ENCODE results near the gene PCDHGA12. TPM values are rescaled to one million over a fixed set of nuclear protein-coding genes. Genes with fewer than 3 reads are reported as not detected.
"Not testable (repeated sequence)": the region's sequence is repeated elsewhere in the genome, so short reads cannot be mapped to it uniquely, and the experiment has no call there.

Gene PCDHGA12
- total and polyA plus RNA-seq, 2 donors (not counting 1 experiment from before 2014, with no cell fraction given) = 0.27 to 2.8 TPM

GRCh38 chr5:141413540-141414069, 16.7 kb upstream of the PCDHGA12 start:
- Mint-ChIP-seq H3K4me1 (peaks cover 18% of the 10 kb centered on the region), H3K27ac (no peak overlapping the region), H3K27me3 (peaks cover 62% of the 10 kb centered on the region), H3K9me3 (ENCODE audit: insufficient read depth) (peaks cover 9% of the 10 kb centered on the region), H3K4me3 (peak overlapping the region; percentile 87)
- Histone ChIP-seq H4K20me1 (ENCODE audit: control insufficient read depth, insufficient read depth, low read length, poor library complexity, severe bottlenecking) (no peaks in the 10 kb centered on the region), H3K79me2 (ENCODE audit: control insufficient read depth, insufficient read depth, low read length) (no peaks in the 10 kb centered on the region), H3K27ac (ENCODE audit: low read length in 2 of 2) (no peak overlapping the region), H2AFZ (ENCODE audit: insufficient read depth, low read depth, low read length, poor library complexity, severe bottlenecking) (peak overlapping the region; percentile 77), H3K27me3 (replicated peaks in 1 of 4; ENCODE audit: control extremely low read depth in 1 of 4, control insufficient read depth in 3 of 4, insufficient read depth in 4 of 4, low read length in 3 of 4) (peaks cover 2 to 69% (median 58%) of the 10 kb centered on the region in 4 experiments), H3K4me1 (ENCODE audit: control insufficient read depth in 2 of 2, insufficient read depth in 2 of 2, low read length in 2 of 2) (peaks cover 11 to 15% of the 10 kb centered on the region in 2 donors), H3K9me3 (ENCODE audit: control extremely low read depth in 1 of 3, control insufficient read depth in 2 of 3, insufficient read depth in 1 of 3, low read length in 2 of 3) (peaks cover 0 to 58% (median 23%) of the 10 kb centered on the region in 3 donors), H3K9ac (ENCODE audit: low read length) (peak overlapping the region; percentile 63), H3K4me2 (replicated peaks; ENCODE audit: low read depth, low read length, poor library complexity, severe bottlenecking) (peak overlapping the region; percentile 74), H3K4me3 (ENCODE audit: control extremely low read depth in 1 of 5, extremely low read depth in 1 of 5, insufficient read depth in 1 of 5, low read depth in 2 of 5, low read length in 4 of 5) (peak overlapping the region in 4 of 5 experiments; percentile 36 to 63 (median 46)), H3K36me3 (replicated peaks in 1 of 2; ENCODE audit: control extremely low read depth in 1 of 2, control insufficient read depth in 1 of 2, extremely low read depth in 1 of 2, insufficient read depth in 2 of 2, low read length in 1 of 2) (no peaks in the 10 kb centered on the region)
- ATAC-seq (ENCODE audit: low read depth) (no peak), DNase-seq (peak; percentile 25)
- 14% methylated on average over 23 of the region's 25 CpGs for WGBS (ENCODE audit: insufficient coverage)
- POLR2A ChIA-PET = no interaction called here
- CTCF ChIA-PET = interaction anchor here (0.8 to 6.3 kb wide), 18 partner anchors 8 to 153 kb away, joined by 3 to 56 read pairs (median 4); partner anchors contain the start of genes PCDHGA11, PCDHGA12, PCDHGA9 and PCDHGB3
- intact Hi-C loops (cut with micrococcal nuclease) = loop anchor here (10.0 kb wide), 1 partner anchor 89 kb away; the partner anchor contains the start of gene TAF7
- no peak for TF ChIP-seq EZH2 (IDR thresholded peaks at IDR 0.05; ENCODE audit: borderline replicate concordance, insufficient read depth, low read depth, low read length, poor library complexity, severe bottlenecking)
- TF ChIP-seq CTCF (IDR thresholded peaks at IDR 0.05) = no peak

- H2AFZ ChIP-seq (ENCODE audit: insufficient read depth, low read depth, low read length, poor library complexity, severe bottlenecking); H3K4me3 ChIP-seq (ENCODE audit: control extremely low read depth in 1 of 5, extremely low read depth in 1 of 5, insufficient read depth in 1 of 5, low read depth in 2 of 5, low read length in 4 of 5); ATAC-seq (ENCODE audit: low read depth); H3K79me2 ChIP-seq (ENCODE audit: control insufficient read depth, insufficient read depth, low read length); POLR2A ChIA-PET; H3K27ac ChIP-seq (ENCODE audit: low read length in 2 of 2); H3K36me3 ChIP-seq (replicated peaks in 1 of 2; ENCODE audit: control extremely low read depth in 1 of 2, control insufficient read depth in 1 of 2, extremely low read depth in 1 of 2, insufficient read depth in 2 of 2, low read length in 1 of 2); H3K9me3 Mint-ChIP-seq (ENCODE audit: insufficient read depth); H3K9ac ChIP-seq (ENCODE audit: low read length); H3K4me2 ChIP-seq (replicated peaks; ENCODE audit: low read depth, low read length, poor library complexity, severe bottlenecking); H4K20me1 ChIP-seq (ENCODE audit: control insufficient read depth, insufficient read depth, low read length, poor library complexity, severe bottlenecking): not testable (repeated sequence)
- H3K27me3 Mint-ChIP-seq = peaks cover 60% of the 10 kb centered on the region
- 37% methylated on average over 43 of the region's 46 CpGs for WGBS (ENCODE audit: insufficient coverage)
- CTCF ChIA-PET = interaction anchor here (0.5 to 6.3 kb wide), 7 partner anchors 17 to 149 kb away, joined by 3 to 56 read pairs (median 5); partner anchors contain the start of gene PCDHGB5
- peaks cover 2 to 69% (median 57%) of the 10 kb centered on the region in 4 experiments for H3K27me3 ChIP-seq (replicated peaks in 1 of 4; ENCODE audit: control extremely low read depth in 1 of 4, control insufficient read depth in 3 of 4, insufficient read depth in 4 of 4, low read length in 3 of 4)
- peak; percentile 8 for DNase-seq
- H3K27ac Mint-ChIP-seq = peak overlapping the region; percentile 21
- peaks cover 18% of the 10 kb centered on the region for H3K4me1 Mint-ChIP-seq
- peaks cover 11 to 15% of the 10 kb centered on the region in 2 donors for H3K4me1 ChIP-seq (ENCODE audit: control insufficient read depth in 2 of 2, insufficient read depth in 2 of 2, low read length in 2 of 2)
- peaks cover 0 to 59% (median 25%) of the 10 kb centered on the region in 3 donors for H3K9me3 ChIP-seq (ENCODE audit: control extremely low read depth in 1 of 3, control insufficient read depth in 2 of 3, insufficient read depth in 1 of 3, low read length in 2 of 3)
- H3K4me3 Mint-ChIP-seq = peak overlapping the region; percentile 57
- intact Hi-C loops (cut with micrococcal nuclease) = loop anchor here (10.0 kb wide), 1 partner anchor 90 kb away; the partner anchor contains the start of gene TAF7
Measured at GRCh38 chr5:141414548-141415274, 15.6 kb upstream of the PCDHGA12 start.

GRCh38 chr5:141415275-141415618, 15.1 kb upstream of the PCDHGA12 start:
- not testable (repeated sequence) for H3K4me2 ChIP-seq (replicated peaks; ENCODE audit: low read depth, low read length, poor library complexity, severe bottlenecking)

More at GRCh38 chr5:141415275-141415618, 15.1 kb upstream of the PCDHGA12 start:
- H3K4me3 Mint-ChIP-seq; H3K27ac ChIP-seq (ENCODE audit: low read length in 2 of 2); H4K20me1 ChIP-seq (ENCODE audit: control insufficient read depth, insufficient read depth, low read length, poor library complexity, severe bottlenecking); H3K9ac ChIP-seq (ENCODE audit: low read length); H3K9me3 Mint-ChIP-seq (ENCODE audit: insufficient read depth); ATAC-seq (ENCODE audit: low read depth); H2AFZ ChIP-seq (ENCODE audit: insufficient read depth, low read depth, low read length, poor library complexity, severe bottlenecking); H3K79me2 ChIP-seq (ENCODE audit: control insufficient read depth, insufficient read depth, low read length); H3K36me3 ChIP-seq (replicated peaks in 1 of 2; ENCODE audit: control extremely low read depth in 1 of 2, control insufficient read depth in 1 of 2, extremely low read depth in 1 of 2, insufficient read depth in 2 of 2, low read length in 1 of 2): not testable (repeated sequence)
- peaks cover 2 to 68% (median 58%) of the 10 kb centered on the region in 4 experiments for H3K27me3 ChIP-seq (replicated peaks in 1 of 4; ENCODE audit: control extremely low read depth in 1 of 4, control insufficient read depth in 3 of 4, insufficient read depth in 4 of 4, low read length in 3 of 4)
- POLR2A ChIA-PET = interaction anchor here (0.7 kb wide), 1 partner anchor 497 kb away, joined by 3 read pairs; no protein-coding TSS in a partner anchor
- H3K4me1 Mint-ChIP-seq = peaks cover 21% of the 10 kb centered on the region
- peaks cover 11 to 15% of the 10 kb centered on the region in 2 donors for H3K4me1 ChIP-seq (ENCODE audit: control insufficient read depth in 2 of 2, insufficient read depth in 2 of 2, low read length in 2 of 2)
- 30% methylated on average over 15 of the region's 24 CpGs for WGBS (ENCODE audit: insufficient coverage)
- DNase-seq = peak; percentile 18
- H3K27ac Mint-ChIP-seq = peak overlapping the region; percentile 46
- H3K27me3 Mint-ChIP-seq = peaks cover 61% of the 10 kb centered on the region
- peak overlapping the region in 1 of 5 experiments; percentile 12 for H3K4me3 ChIP-seq (ENCODE audit: control extremely low read depth in 1 of 5, extremely low read depth in 1 of 5, insufficient read depth in 1 of 5, low read depth in 2 of 5, low read length in 4 of 5)
- CTCF ChIA-PET = interaction anchor here (6.3 kb wide), 1 partner anchor 148 kb away, joined by 56 read pairs; no protein-coding TSS in a partner anchor
- peaks cover 0 to 57% (median 27%) of the 10 kb centered on the region in 3 donors for H3K9me3 ChIP-seq (ENCODE audit: control extremely low read depth in 1 of 3, control insufficient read depth in 2 of 3, insufficient read depth in 1 of 3, low read length in 2 of 3)
- intact Hi-C loops (cut with micrococcal nuclease) = loop anchor here (10.0 kb wide), 1 partner anchor 90 kb away; the partner anchor contains the start of gene TAF7

Data from B cell (primary cell).